Colonic mucosa (tissue), 4 donors: Measurements from ENCODE around the gene EFCAB13. TPM values are rescaled to one million over a fixed set of nuclear protein-coding genes. Genes with fewer than 3 reads are reported as not detected.

Experiments used
- DNase-seq: peaks from one replicate; pipeline ENCODE4 v3.0.0-alpha.2; 2020
- H3K27ac ChIP-seq: fragments of 200-600 bp; one replicate; pipeline ENCODE4 v1.8.0; 2021
- H3K27me3 ChIP-seq: fragments of 200-600 bp; one replicate; pipeline ENCODE4 v1.8.0; 2021
- H3K36me3 ChIP-seq: fragments of 200-600 bp; one replicate; pipeline ENCODE4 v1.8.0; 2021
- H3K4me1 ChIP-seq: fragments of 200-600 bp; one replicate; pipeline ENCODE4 v1.8.0; 2021; ENCODE audit warnings: mild to moderate bottlenecking
- H3K4me3 ChIP-seq: fragments of 200-600 bp; one replicate; pipeline ENCODE4 v1.8.0; 2021
- H3K9ac ChIP-seq, 2 donors: one replicate each; pipeline ENCODE4 v1.7.0; 2013; ENCODE audit warnings: control low read depth in 2 of 2, low read depth in 2 of 2, low read length in 2 of 2
- H3K9me3 ChIP-seq: fragments of 200-600 bp; one replicate; pipeline ENCODE4 v1.8.0; 2021
- CTCF ChIP-seq: fragments of 200-600 bp; IDR thresholded peaks from one replicate; pipeline ENCODE4 v1.8.0; 2022; ENCODE audit warnings: antibody characterized with exemption, mild to moderate bottlenecking
- intact Hi-C: fragments of 100-400 bp; cut with DNase I; formaldehyde crosslinking; loops from one replicate; pipeline ENCODE4 v1.14.1; 2022
- total RNA-seq, 2 donors: library from RNA; stranded (reverse); fragmentation: NEBNext Ultra II Directional in 1 of 2; extraction: Animal tissue kit (Norgen Biotek cat#: 25700) in 1 of 2; gene quantifications; one replicate each; pipeline ENCODE4 v1.2.1, GENCODE V29; 2021
- donor health status: healthy.
- donor health status: DM: no; HTN: no; CAD: no.
- donor health status: DM: no; HTN: no; CAD: no.

The EFCAB13 gene
- total RNA-seq, 2 donors from 2014 or later, result 2.6 to 3.2 TPM

GRCh38 chr17:47320879-47321502 is 2.8 kb upstream of the EFCAB13 start:
- Histone ChIP-seq H3K36me3 (no peaks in the 10 kb centered on the region), H3K9me3 (no peaks in the 10 kb centered on the region), H3K27me3 (no peaks in the 10 kb centered on the region), H3K4me3 (no peak overlapping the region), H3K9ac (no peak overlapping the region), H3K27ac (no peak overlapping the region), H3K4me1 (no peaks in the 10 kb centered on the region)
- intact Hi-C loops, result no loop called here
- no peak for TF ChIP-seq CTCF
- DNase-seq, result no peak

- intact Hi-C loops, result no loop called here
- Histone ChIP-seq H3K9ac (peak overlapping the region; percentile 84 to 92), H3K4me1 (no peaks in the 10 kb centered on the region), H3K9me3 (no peaks in the 10 kb centered on the region), H3K4me3 (peak overlapping the region; percentile 68), H3K36me3 (no peaks in the 10 kb centered on the region), H3K27me3 (no peaks in the 10 kb centered on the region), H3K27ac (peak overlapping the region; percentile 85)
- no peak for TF ChIP-seq CTCF
- peak; percentile 68 for DNase-seq
Measured at GRCh38 chr17:47324224-47325020, 667 bp downstream of the EFCAB13 start.

GRCh38 chr17:47325176-47325575 is 1.4 kb downstream of the EFCAB13 start:
- intact Hi-C loops, result no loop called here
- Histone ChIP-seq H3K27ac (no peak overlapping the region), H3K9me3 (no peaks in the 10 kb centered on the region), H3K4me3 (no peak overlapping the region), H3K36me3 (no peaks in the 10 kb centered on the region), H3K9ac (no peak overlapping the region), H3K27me3 (no peaks in the 10 kb centered on the region), H3K4me1 (no peaks in the 10 kb centered on the region)
- no peak for DNase-seq
- TF ChIP-seq CTCF, result no peak

- H3K27ac ChIP-seq, result no peak overlapping the region
- H3K4me3 ChIP-seq, result no peak overlapping the region
- no peaks in the 10 kb centered on the region for H3K9me3 ChIP-seq
- no peak for DNase-seq
- intact Hi-C loops, result no loop called here
- H3K4me1 ChIP-seq, result no peaks in the 10 kb centered on the region
- no peak overlapping the region for H3K9ac ChIP-seq
- H3K36me3 ChIP-seq, result no peaks in the 10 kb centered on the region
- TF ChIP-seq CTCF, result no peak
- no peaks in the 10 kb centered on the region for H3K27me3 ChIP-seq
Measured at GRCh38 chr17:47330548-47330947, 6.8 kb downstream of the EFCAB13 start.

- H3K4me1 ChIP-seq, result no peaks in the 10 kb centered on the region
- no peak overlapping the region for H3K4me3 ChIP-seq
- H3K27ac ChIP-seq, result no peak overlapping the region
- no peak for DNase-seq
- H3K27me3 ChIP-seq, result no peaks in the 10 kb centered on the region
- no peaks in the 10 kb centered on the region for H3K36me3 ChIP-seq
- intact Hi-C loops, result no loop called here
- H3K9ac ChIP-seq, result no peak overlapping the region
- no peaks in the 10 kb centered on the region for H3K9me3 ChIP-seq
- TF ChIP-seq CTCF, result no peak
Measured at GRCh38 chr17:47332287-47332686, 8.5 kb downstream of the EFCAB13 start.
